ENCODE data around the gene SNRPF.
A peak's percentile ranks its signal among the peaks of the same experiment; 100 is the strongest.

The SNRPF gene

GRCh38 chr12:95857156-95857555, 1.6 kb upstream of the SNRPF start:
- H3K36me3 ChIP-seq (ENCODE audit: low read length) = peaks cover 10% of the 10 kb centered on the region
- H3F3A ChIP-seq (ENCODE audit: insufficient read depth) = no peaks in the 10 kb centered on the region
- no peak overlapping the region for H3K4me2 ChIP-seq (ENCODE audit: low read depth, low read length, poor library complexity, severe bottlenecking)
- H3K27me3 ChIP-seq (ENCODE audit: low read length) = no peaks in the 10 kb centered on the region
- H3K9me2 ChIP-seq (replicated peaks; ENCODE audit: insufficient read depth, low read length) = no peaks in the 10 kb centered on the region
- no peak overlapping the region for H2AFZ ChIP-seq (ENCODE audit: low read depth, low read length, severe bottlenecking)
- H3K9ac ChIP-seq (ENCODE audit: low read length) = no peak overlapping the region
- H3K4me3 ChIP-seq (ENCODE audit: insufficient read depth, low read length, poor library complexity, severe bottlenecking) = no peak overlapping the region
- TF ChIP-seq CTCF (IDR thresholded peaks at IDR 0.05; ENCODE audit: insufficient read depth, low read length, poor library complexity, severe bottlenecking) = no peak
- TF ChIP-seq EZH2phosphoT487 (conservative IDR thresholded peaks at IDR 0.05; ENCODE audit: low read length) = no peak
- H3K79me2 ChIP-seq (ENCODE audit: insufficient read depth, low read length) = peaks cover 32% of the 10 kb centered on the region
- no peak overlapping the region for H3K27ac ChIP-seq (ENCODE audit: low read depth, low read length)
- H3K9me3 ChIP-seq (ENCODE audit: insufficient read depth, low read length) = no peaks in the 10 kb centered on the region
- H4K20me1 ChIP-seq (ENCODE audit: low read depth, low read length) = peaks cover 6% of the 10 kb centered on the region; the same call in 1 of the 2 replicates

GRCh38 chr12:95857799-95858198, 953 bp upstream of the SNRPF start:
- H3K27me3 ChIP-seq (ENCODE audit: low read length) = no peaks in the 10 kb centered on the region
- no peaks in the 10 kb centered on the region for H3K9me3 ChIP-seq (ENCODE audit: insufficient read depth, low read length)
- peak overlapping the region; percentile 70 for H2AFZ ChIP-seq (ENCODE audit: low read depth, low read length, severe bottlenecking)
- peaks cover 6% of the 10 kb centered on the region; the same call in 1 of the 2 replicates for H4K20me1 ChIP-seq (ENCODE audit: low read depth, low read length)
- TF ChIP-seq CTCF (IDR thresholded peaks at IDR 0.05; ENCODE audit: insufficient read depth, low read length, poor library complexity, severe bottlenecking) (no peak), EZH2phosphoT487 (conservative IDR thresholded peaks at IDR 0.05; ENCODE audit: low read length) (no peak)
- H3F3A ChIP-seq (ENCODE audit: insufficient read depth) = no peaks in the 10 kb centered on the region
- no peaks in the 10 kb centered on the region for H3K9me2 ChIP-seq (replicated peaks; ENCODE audit: insufficient read depth, low read length)
- no peak overlapping the region for H3K27ac ChIP-seq (ENCODE audit: low read depth, low read length)
- H3K79me2 ChIP-seq (ENCODE audit: insufficient read depth, low read length) = peaks cover 38% of the 10 kb centered on the region
- peaks cover 15% of the 10 kb centered on the region for H3K36me3 ChIP-seq (ENCODE audit: low read length)
- H3K4me2 ChIP-seq (ENCODE audit: low read depth, low read length, poor library complexity, severe bottlenecking) = peak overlapping the region; percentile 97
- no peak overlapping the region for H3K4me3 ChIP-seq (ENCODE audit: insufficient read depth, low read length, poor library complexity, severe bottlenecking)
- no peak overlapping the region for H3K9ac ChIP-seq (ENCODE audit: low read length)

GRCh38 chr12:95859344-95859816, 628 bp downstream of the SNRPF start:
- Histone ChIP-seq H3K36me3 (ENCODE audit: low read length) (peaks cover 26% of the 10 kb centered on the region), H2AFZ (ENCODE audit: low read depth, low read length, severe bottlenecking) (peak overlapping the region; percentile 70), H4K20me1 (ENCODE audit: low read depth, low read length) (peaks cover 13% of the 10 kb centered on the region), H3K9ac (ENCODE audit: low read length) (peak overlapping the region; percentile 72), H3K4me3 (ENCODE audit: insufficient read depth, low read length, poor library complexity, severe bottlenecking) (peak overlapping the region; percentile 100), H3K79me2 (ENCODE audit: insufficient read depth, low read length) (peaks cover 54% of the 10 kb centered on the region), H3K4me2 (ENCODE audit: low read depth, low read length, poor library complexity, severe bottlenecking) (peak overlapping the region; percentile 97), H3K27ac (ENCODE audit: low read depth, low read length) (peak overlapping the region; percentile 28), H3K9me3 (ENCODE audit: insufficient read depth, low read length) (no peaks in the 10 kb centered on the region), H3K9me2 (replicated peaks; ENCODE audit: insufficient read depth, low read length) (no peaks in the 10 kb centered on the region), H3F3A (ENCODE audit: insufficient read depth) (no peaks in the 10 kb centered on the region), H3K27me3 (ENCODE audit: low read length) (no peaks in the 10 kb centered on the region)
- TF ChIP-seq CTCF (IDR thresholded peaks at IDR 0.05; ENCODE audit: insufficient read depth, low read length, poor library complexity, severe bottlenecking) (no peak), EZH2phosphoT487 (conservative IDR thresholded peaks at IDR 0.05; ENCODE audit: low read length) (no peak)
